ENCODE results near the gene PSMB11.

Gene PSMB11

DNA sequence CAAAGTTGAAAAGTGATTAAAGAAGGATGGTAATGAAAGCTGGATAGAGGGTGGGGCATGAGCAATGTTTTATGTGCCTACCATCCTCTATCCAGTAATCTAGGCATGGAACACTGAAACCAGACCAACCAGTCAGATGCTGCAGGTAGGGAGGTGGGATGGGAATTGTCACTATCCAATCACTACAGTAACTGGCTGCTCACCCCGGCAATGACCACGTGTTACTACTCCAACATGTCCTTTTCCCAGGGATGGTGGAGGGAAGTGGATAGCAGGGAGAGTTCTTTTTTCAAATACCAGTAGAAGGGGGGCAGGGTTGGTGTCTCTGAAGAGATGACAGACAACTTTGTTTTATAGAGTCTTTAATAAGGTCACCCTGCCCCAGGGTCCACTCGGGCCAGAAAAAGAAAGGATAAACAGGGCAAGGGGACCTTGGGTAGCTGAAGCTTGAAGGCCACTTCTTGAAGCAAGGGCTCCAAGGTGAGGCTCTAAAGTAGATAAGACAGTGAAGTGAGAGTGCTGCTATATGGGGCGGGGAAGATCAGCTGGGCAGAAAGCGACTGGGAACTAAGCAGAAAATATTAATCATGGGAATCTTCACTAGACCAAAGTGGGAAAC is 30.0 kb downstream of the PSMB11 start:
- peak overlapping the region; percentile 87 for H3K27ac ChIP-seq
- TF ChIP-seq, protein P1, sequence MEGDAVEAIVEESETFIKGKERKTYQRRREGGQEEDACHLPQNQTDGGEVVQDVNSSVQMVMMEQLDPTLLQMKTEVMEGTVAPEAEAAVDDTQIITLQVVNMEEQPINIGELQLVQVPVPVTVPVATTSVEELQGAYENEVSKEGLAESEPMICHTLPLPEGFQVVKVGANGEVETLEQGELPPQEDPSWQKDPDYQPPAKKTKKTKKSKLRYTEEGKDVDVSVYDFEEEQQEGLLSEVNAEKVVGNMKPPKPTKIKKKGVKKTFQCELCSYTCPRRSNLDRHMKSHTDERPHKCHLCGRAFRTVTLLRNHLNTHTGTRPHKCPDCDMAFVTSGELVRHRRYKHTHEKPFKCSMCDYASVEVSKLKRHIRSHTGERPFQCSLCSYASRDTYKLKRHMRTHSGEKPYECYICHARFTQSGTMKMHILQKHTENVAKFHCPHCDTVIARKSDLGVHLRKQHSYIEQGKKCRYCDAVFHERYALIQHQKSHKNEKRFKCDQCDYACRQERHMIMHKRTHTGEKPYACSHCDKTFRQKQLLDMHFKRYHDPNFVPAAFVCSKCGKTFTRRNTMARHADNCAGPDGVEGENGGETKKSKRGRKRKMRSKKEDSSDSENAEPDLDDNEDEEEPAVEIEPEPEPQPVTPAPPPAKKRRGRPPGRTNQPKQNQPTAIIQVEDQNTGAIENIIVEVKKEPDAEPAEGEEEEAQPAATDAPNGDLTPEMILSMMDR (conservative IDR thresholded peaks at IDR 0.05) = no peak
- TF ChIP-seq ZFX (IDR thresholded peaks at IDR 0.05) = no peak

DNA sequence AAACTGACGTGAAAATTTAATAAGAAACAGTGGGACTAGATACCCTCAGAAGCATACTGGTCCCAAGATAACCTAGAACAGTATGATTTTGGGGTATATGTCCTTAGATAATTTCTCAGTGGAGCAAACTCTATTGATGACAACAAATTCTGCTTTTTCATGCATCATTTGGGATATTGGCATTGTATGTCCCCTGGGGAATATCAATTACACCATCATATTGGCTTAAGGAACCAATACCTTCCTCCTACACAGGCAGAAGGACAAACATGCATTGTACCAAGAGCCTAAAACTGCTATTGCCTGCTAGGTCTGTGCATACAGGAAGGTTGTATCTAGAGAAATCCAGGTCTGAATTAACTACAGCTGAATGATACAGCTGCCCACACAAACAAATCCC is 32.9 kb downstream of the PSMB11 start:
- TF ChIP-seq ZFX (IDR thresholded peaks at IDR 0.05) = no peak
- TF ChIP-seq, protein P1 (conservative IDR thresholded peaks at IDR 0.05) = no peak
- H3K27ac ChIP-seq = no peak overlapping the region

DNA sequence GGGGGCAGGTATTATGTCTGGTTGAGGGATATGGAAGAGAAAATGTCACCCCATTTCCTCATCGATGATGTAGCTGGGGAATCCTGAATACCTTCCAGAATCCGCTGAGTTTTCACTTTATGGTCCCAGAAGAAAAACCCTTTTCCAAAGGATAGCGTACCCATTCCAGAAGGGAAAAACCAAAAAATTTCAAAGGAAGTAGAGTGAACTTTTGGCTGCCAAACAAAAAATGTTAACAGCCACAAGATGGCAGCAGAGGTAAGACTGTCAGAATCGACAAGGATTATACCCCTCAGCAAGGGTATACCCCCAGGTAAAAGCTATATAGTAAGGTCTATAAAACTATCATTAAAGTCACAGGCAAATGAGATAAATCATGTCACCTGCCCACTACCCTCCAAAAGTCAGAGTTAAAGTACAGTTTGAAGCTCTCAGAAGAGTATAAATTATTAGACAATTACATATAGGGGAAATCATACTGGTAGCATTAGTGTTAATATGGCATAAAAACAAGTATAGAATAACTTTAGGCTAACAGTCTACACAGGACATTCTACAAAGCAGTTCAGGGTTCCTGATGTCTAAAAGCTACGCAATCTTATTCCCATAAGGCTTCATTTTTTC is 34.9 kb downstream of the PSMB11 start:
- TF ChIP-seq, protein P1 (conservative IDR thresholded peaks at IDR 0.05) = peak; percentile 79
- no peak for TF ChIP-seq ZFX (IDR thresholded peaks at IDR 0.05)
- H3K27ac ChIP-seq = no peak overlapping the region

DNA sequence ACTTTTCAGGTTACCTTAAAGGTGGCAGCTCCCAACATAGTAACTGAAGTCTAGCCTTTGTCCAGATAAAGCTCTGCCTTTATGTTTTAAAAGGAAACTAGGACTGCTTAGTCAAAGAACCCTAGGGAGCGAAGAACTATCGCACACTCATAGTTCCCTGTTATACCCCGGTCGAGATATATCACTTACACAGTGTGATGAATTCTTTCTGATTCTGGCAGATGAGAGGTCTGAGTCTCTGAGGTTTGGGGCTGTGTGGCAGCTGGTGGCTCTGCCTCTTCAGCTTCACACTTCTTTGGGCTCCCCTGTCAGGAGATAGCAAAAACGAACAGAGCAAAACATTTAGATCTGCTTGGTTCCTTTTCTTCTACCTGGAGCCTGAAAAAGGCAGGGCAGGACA is 36.0 kb downstream of the PSMB11 start:
- H3K27ac ChIP-seq = no peak overlapping the region
- TF ChIP-seq ZFX (IDR thresholded peaks at IDR 0.05) = no peak
- TF ChIP-seq, protein P1 (conservative IDR thresholded peaks at IDR 0.05) = no peak

DNA sequence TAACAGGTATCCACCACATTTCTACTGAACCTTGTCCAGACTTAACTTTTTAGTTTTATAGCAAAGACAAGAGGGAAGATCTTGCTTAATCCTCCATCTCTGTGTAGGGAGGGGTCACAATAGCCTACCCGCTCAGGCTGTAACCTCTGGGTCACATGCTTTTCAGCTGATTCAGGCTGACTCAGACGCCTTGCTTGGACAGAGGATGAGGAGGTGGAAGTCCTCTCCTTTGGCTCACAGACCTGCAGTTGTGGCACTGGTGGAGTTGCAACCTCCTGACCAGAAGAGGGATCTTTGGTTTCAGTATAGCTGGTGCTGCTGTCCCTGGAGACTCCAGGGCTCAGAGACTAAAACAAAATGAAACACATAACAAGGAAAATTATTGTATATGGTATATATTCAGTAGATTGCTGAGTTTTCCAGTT is 36.7 kb downstream of the PSMB11 start:
- H3K27ac ChIP-seq = no peak overlapping the region
- TF ChIP-seq, protein P1 (conservative IDR thresholded peaks at IDR 0.05) = no peak
- no peak for TF ChIP-seq ZFX (IDR thresholded peaks at IDR 0.05)

DNA sequence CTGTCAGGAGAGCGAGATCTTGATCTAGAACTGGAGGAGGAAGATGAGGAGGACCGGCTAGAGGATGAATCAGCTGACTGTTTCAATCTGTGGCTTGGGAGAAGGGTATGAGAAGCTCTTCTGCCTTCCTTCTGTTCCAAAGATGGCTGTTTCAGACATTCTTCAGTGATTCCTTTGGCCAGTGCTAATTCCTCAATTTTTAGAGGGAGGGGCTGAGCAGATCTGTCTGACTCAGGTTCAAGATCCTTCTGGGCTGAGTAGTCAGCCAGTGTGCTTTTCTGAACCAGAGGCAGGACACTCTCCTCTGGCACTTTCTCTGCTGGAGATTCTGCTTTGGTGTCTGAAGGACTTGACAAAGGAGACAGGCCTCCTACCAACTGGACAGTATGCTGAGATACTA is 37.7 kb downstream of the PSMB11 start:
- TF ChIP-seq ZFX (IDR thresholded peaks at IDR 0.05) = no peak
- TF ChIP-seq, protein P1 (conservative IDR thresholded peaks at IDR 0.05) = no peak
- H3K27ac ChIP-seq = no peak overlapping the region

DNA sequence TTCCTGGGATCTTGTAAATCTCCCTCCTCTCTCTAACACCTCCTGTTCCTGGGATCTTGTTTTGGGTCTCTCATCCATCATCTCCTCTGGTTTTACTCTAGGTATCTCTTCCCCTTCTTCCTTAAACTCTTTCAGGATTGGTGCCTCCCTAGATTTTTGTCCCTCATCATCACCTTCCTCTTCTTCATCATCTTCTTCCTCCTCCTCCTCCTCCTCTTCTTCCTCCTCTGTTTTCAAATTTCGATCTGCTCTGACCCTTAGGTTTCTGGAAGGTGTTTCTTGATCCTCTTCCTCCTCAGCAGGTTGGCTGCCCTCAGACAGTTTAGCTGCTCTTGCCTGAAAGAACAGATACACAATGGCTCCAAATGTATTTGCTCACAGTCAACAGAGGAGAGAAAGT is 38.5 kb downstream of the PSMB11 start:
- TF ChIP-seq, protein P1 (conservative IDR thresholded peaks at IDR 0.05) = no peak
- TF ChIP-seq ZFX (IDR thresholded peaks at IDR 0.05) = no peak
- no peak overlapping the region for H3K27ac ChIP-seq

Data from C4-2B (cell line).